Ovary (tissue), 3 donors: ENCODE measurements around the gene CPE.

Experiments used
- CTCF ChIP-seq, 3 donors: fragments of 450-650 bp in 2 of 3; fragments of 200-600 bp in 1 of 3; IDR thresholded peaks; one replicate each; pipeline versions ENCODE4 v1.5.1 to v1.8.0; 2016 to 2022; ENCODE audit warnings: antibody characterized with exemption in 3 of 3, mild to moderate bottlenecking in 1 of 3
- EP300 ChIP-seq: sonication (generic); formaldehyde crosslinking; IDR thresholded peaks from one replicate; pipeline ENCODE4 v1.6.1; 2017; ENCODE audit warnings: antibody characterized with exemption
- POLR2A ChIP-seq: fragments of 450-650 bp; IDR thresholded peaks from one replicate; pipeline ENCODE4 v1.6.1; 2017; ENCODE audit warnings: antibody characterized with exemption, mild to moderate bottlenecking, moderate library complexity
- donor health status: DM: no; HTN: no; CAD: no.

DNA sequence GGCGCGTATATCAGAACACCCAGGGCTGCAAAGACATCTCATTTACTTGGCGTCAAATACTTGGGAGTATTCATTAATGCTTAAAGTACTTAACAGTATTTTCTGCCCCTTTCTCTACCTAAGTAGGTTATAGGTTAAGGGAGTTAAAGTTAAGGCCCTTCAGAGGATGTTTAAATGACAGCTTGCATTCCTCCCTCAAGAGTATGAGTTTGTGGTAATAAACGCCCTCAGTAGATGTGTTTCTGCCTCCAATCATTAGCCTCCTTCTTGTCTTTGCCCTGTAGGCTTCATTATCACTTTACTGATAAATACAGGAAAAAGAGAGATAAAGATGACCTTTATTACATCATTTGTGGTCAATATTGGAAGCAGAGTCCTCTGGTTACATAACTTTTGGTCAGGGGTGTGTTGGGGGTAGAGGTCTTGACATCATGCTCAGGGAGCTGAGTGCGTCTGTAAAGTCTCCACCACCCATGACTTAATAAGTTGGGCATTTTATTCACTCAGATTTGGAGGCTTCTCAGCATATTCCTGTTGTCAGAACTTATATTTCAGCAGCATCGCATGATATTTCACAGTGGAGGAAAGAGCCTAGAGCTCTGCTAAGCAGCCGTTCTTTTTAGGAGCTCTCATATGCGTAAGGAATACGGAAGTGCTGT lies 145.9 kb downstream of the CPE start:
- TF ChIP-seq POLR2A (no peak), CTCF (IDR thresholded peaks at IDR 0.05) (no peak), EP300 (no peak)
